HepG2 (cell line): ENCODE measurements around the gene TPI1. TPM values are rescaled to one million over a fixed set of nuclear protein-coding genes. Genes with fewer than 3 reads are reported as not detected.
A peak's percentile ranks its signal among the peaks of the same experiment; 100 is the strongest.

Experiments used
- DR1 ChIP-seq: sonication (generic); formaldehyde crosslinking; IDR thresholded peaks from 2 replicates; pipeline ENCODE4 v1.8.0; 2021; ENCODE audit warnings: mild to moderate bottlenecking, missing genetic modification reagents, inconsistent platforms
- ERF ChIP-seq: IDR thresholded peaks from 2 replicates; pipeline ENCODE4 v1.6.1; 2018; ENCODE audit warnings: missing biosample characterization, missing genetic modification reagents
- HDAC6 ChIP-seq: fragments of 200-600 bp; sonication (generic); IDR thresholded peaks from 2 replicates; pipeline ENCODE4 v1.7.0; 2017; ENCODE audit warnings: mild to moderate bottlenecking, antibody characterized with exemption, low read length, low read depth
- HNRNPUL1 ChIP-seq: fragments of 200-400 bp; formaldehyde crosslinking; IDR thresholded peaks from 2 replicates; pipeline ENCODE4 v1.6.1; 2017; ENCODE audit warnings: low read depth, mild to moderate bottlenecking, low read length, moderate library complexity
- HOXA7 ChIP-seq: sonication (generic); formaldehyde crosslinking; IDR thresholded peaks from 2 replicates; pipeline ENCODE4 v1.8.1; 2022; ENCODE audit warnings: mild to moderate bottlenecking, missing genetic modification reagents, moderate library complexity
- KLF12 ChIP-seq: sonication (generic); formaldehyde crosslinking; IDR thresholded peaks from 2 replicates; pipeline ENCODE4 v1.4.0; 2020; ENCODE audit warnings: missing genetic modification reagents, borderline replicate concordance
- KLF9 ChIP-seq: IDR thresholded peaks from 2 replicates; pipeline ENCODE4 v1.6.1; 2016; ENCODE audit warnings: low read depth
- MBD4 ChIP-seq: IDR thresholded peaks from 2 replicates; pipeline ENCODE4 v1.6.1; 2012; ENCODE audit warnings: low read length, inconsistent platforms, borderline replicate concordance
- NR2F1 ChIP-seq, 2 experiments: fragments of 450-650 bp in 1 of 2; formaldehyde crosslinking in 1 of 2; IDR thresholded peaks; 2 replicates each; pipeline versions ENCODE4 v1.5.0 to v1.6.1; 2016 to 2020; ENCODE audit warnings: mild to moderate bottlenecking in 1 of 2, missing compliant biosample characterization in 1 of 2, missing genetic modification reagents in 1 of 2, moderate library complexity in 1 of 2
- SPEN ChIP-seq: sonication (generic); formaldehyde crosslinking; IDR thresholded peaks from 2 replicates; pipeline ENCODE4 v1.5.1; 2020; ENCODE audit warnings: low read depth, mild to moderate bottlenecking, missing genetic modification reagents
- TGIF2 ChIP-seq: IDR thresholded peaks from 2 replicates; pipeline ENCODE4 v1.6.1; 2016; ENCODE audit warnings: control low read depth, missing compliant biosample characterization
- ZC3H4 ChIP-seq: sonication (generic); formaldehyde crosslinking; IDR thresholded peaks from 2 replicates; pipeline ENCODE4 v1.4.0; 2020; ENCODE audit warnings: missing genetic modification reagents, borderline replicate concordance
- ZNF124 ChIP-seq: sonication (generic); formaldehyde crosslinking; IDR thresholded peaks from 2 replicates; pipeline ENCODE4 v1.4.0; 2020; ENCODE audit warnings: missing genetic modification reagents
- ZNF619 ChIP-seq: sonication (generic); formaldehyde crosslinking; IDR thresholded peaks from 2 replicates; pipeline ENCODE4 v1.4.0; 2020; ENCODE audit warnings: mild to moderate bottlenecking, missing genetic modification reagents
- polyA plus RNA-seq, 8 experiments: library from polyadenylated mRNA; depleted of rRNA in 3 of 8; stranded (reverse) in 7 of 8; unstranded in 1 of 8; fragments of >200 nt; fragmentation: Illumina TruSeq in 4 of 8; extraction: Trizol in 4 of 8; gene quantifications; 2 replicates each; pipeline versions ENCODE4 v1.2.1 to v1.2.3, GENCODE V29; 2011 to 2016; ENCODE audit warnings: low read depth in 4 of 8, missing spikeins in 1 of 8, mixed read lengths in 1 of 8; ENCODE audit not compliant: insufficient read depth in 1 of 8
- total RNA-seq, 5 experiments: library from RNA; depleted of rRNA; stranded (reverse); fragments of >200 nt; fragmentation: Illumina TruSeq; extraction: Trizol; gene quantifications; 2 replicates each; pipeline ENCODE4 v1.2.3, GENCODE V29; 2016; ENCODE audit warnings: low read depth in 1 of 5
- TF ChIP-seq, protein P1 (sequence below): sonication (generic); formaldehyde crosslinking; IDR thresholded peaks from 2 replicates; pipeline ENCODE4 v1.8.0; 2022; ENCODE audit warnings: mild to moderate bottlenecking, missing genetic modification reagents, borderline replicate concordance
- TF ChIP-seq, protein P2 (sequence below): sonication (generic); formaldehyde crosslinking; conservative IDR thresholded peaks from 2 replicates; pipeline ENCODE4 v1.4.0; 2020; ENCODE audit warnings: missing genetic modification reagents
- TF ChIP-seq, protein P3 (sequence below): sonication (generic); formaldehyde crosslinking; IDR thresholded peaks from 2 replicates; pipeline ENCODE4 v1.4.0; 2020; ENCODE audit warnings: missing genetic modification reagents; ENCODE audit errors: not compliant biosample characterization
- TF ChIP-seq, protein P4 (sequence below): IDR thresholded peaks from 2 replicates; pipeline ENCODE4 v1.6.1; 2018; ENCODE audit warnings: missing genetic modification reagents
- TF ChIP-seq, protein P5 (sequence below): sonication (generic); formaldehyde crosslinking; IDR thresholded peaks from 2 replicates; pipeline ENCODE4 v1.5.0; 2020; ENCODE audit warnings: missing genetic modification reagents
- TF ChIP-seq, protein P6 (sequence below): fragments of 450-650 bp; IDR thresholded peaks from 2 replicates; pipeline ENCODE4 v1.6.1; 2017; ENCODE audit warnings: mild to moderate bottlenecking

TPI1 gene
- total and polyA plus RNA-seq, 2 of the 13 experiments (the other 11 are each of a cell fraction or from before 2014, with no cell fraction given): 945 to 2,535 TPM

DNA sequence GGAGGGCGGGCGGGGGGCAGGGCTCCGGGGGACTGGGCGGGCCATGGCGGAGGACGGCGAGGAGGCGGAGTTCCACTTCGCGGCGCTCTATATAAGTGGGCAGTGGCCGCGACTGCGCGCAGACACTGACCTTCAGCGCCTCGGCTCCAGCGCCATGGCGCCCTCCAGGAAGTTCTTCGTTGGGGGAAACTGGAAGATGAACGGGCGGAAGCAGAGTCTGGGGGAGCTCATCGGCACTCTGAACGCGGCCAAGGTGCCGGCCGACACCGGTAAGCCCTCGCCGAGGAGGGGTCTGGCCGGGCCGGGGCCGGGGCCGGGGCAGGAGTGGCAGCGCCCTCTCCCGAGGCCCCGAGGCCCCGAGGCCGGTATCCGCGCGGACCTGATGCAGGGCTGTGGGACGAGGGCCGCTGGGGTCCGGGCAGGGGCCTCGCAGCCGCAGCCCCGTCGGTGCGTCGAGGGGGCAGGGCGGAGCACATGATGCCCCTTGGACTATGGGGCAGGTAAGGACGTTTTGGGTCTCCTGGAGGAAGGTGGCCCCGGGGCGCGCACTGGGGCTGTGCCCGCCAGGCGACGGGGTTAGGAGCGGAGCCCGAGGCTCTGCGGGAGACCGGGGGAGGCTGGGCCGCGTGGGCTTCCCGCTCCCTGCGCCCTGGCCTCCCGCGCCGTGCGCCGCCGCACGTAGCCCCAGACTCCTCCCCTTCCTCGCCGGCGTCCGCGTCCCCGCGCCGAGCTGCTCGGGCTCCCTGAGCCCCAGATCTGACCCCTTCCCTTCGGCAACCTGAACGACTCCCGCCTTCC lies at the start of gene TPI1 (continued):
- TF ChIP-seq DR1 (peak; percentile 91), ZNF124 (no peak), ZNF619 (no peak), KLF12 (no peak), HOXA7 (CRISPR knock-in tag) (no peak), KLF9 (peak; percentile 48; the same call in 1 of the 2 replicates), HNRNPUL1 (no peak), NR2F1 (CRISPR knock-in tag; IDR thresholded peaks at IDR 0.05) (no peak), ERF (CRISPR knock-in tag) (peak; percentile 50; the same call in 1 of the 2 replicates), HDAC6 (0 out of 2 replicates have a peak, but pooled peaks have one; percentile 60), ZC3H4 (CRISPR knock-in tag) (no peak), MBD4 (no peak), SPEN (CRISPR knock-in tag) (no peak; the same call in 1 of the 2 replicates), TGIF2 (no peak)
- TF ChIP-seq, protein P1, sequence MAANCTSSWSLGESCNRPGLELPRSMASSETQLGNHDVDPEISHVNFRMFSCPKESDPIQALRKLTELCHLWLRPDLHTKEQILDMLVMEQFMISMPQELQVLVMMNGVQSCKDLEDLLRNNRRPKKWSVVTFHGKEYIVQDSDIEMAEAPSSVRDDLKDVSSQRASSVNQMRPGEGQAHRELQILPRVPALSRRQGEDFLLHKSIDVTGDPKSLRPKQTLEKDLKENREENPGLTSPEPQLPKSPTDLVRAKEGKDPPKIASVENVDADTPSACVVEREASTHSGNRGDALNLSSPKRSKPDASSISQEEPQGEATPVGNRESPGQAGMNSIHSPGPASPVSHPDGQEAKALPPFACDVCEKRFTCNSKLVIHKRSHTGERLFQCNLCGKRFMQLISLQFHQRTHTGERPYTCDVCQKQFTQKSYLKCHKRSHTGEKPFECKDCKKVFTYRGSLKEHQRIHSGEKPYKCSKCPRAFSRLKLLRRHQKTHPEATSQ (CRISPR knock-in tag): no peak
- TF ChIP-seq, protein P2, sequence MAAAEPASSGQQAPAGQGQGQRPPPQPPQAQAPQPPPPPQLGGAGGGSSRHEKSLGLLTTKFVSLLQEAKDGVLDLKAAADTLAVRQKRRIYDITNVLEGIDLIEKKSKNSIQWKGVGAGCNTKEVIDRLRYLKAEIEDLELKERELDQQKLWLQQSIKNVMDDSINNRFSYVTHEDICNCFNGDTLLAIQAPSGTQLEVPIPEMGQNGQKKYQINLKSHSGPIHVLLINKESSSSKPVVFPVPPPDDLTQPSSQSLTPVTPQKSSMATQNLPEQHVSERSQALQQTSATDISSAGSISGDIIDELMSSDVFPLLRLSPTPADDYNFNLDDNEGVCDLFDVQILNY: peak; percentile 55; the same call in 1 of the 2 replicates
- TF ChIP-seq, protein P3, sequence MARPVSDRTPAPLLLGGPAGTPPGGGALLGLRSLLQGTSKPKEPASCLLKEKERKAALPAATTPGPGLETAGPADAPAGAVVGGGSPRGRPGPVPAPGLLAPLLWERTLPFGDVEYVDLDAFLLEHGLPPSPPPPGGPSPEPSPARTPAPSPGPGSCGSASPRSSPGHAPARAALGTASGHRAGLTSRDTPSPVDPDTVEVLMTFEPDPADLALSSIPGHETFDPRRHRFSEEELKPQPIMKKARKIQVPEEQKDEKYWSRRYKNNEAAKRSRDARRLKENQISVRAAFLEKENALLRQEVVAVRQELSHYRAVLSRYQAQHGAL: no peak
- TF ChIP-seq, protein P4, sequence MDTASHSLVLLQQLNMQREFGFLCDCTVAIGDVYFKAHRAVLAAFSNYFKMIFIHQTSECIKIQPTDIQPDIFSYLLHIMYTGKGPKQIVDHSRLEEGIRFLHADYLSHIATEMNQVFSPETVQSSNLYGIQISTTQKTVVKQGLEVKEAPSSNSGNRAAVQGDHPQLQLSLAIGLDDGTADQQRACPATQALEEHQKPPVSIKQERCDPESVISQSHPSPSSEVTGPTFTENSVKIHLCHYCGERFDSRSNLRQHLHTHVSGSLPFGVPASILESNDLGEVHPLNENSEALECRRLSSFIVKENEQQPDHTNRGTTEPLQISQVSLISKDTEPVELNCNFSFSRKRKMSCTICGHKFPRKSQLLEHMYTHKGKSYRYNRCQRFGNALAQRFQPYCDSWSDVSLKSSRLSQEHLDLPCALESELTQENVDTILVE (CRISPR knock-in tag): no peak
- TF ChIP-seq, protein P5, sequence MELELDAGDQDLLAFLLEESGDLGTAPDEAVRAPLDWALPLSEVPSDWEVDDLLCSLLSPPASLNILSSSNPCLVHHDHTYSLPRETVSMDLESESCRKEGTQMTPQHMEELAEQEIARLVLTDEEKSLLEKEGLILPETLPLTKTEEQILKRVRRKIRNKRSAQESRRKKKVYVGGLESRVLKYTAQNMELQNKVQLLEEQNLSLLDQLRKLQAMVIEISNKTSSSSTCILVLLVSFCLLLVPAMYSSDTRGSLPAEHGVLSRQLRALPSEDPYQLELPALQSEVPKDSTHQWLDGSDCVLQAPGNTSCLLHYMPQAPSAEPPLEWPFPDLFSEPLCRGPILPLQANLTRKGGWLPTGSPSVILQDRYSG (CRISPR knock-in tag): no peak
- TF ChIP-seq, protein P6, sequence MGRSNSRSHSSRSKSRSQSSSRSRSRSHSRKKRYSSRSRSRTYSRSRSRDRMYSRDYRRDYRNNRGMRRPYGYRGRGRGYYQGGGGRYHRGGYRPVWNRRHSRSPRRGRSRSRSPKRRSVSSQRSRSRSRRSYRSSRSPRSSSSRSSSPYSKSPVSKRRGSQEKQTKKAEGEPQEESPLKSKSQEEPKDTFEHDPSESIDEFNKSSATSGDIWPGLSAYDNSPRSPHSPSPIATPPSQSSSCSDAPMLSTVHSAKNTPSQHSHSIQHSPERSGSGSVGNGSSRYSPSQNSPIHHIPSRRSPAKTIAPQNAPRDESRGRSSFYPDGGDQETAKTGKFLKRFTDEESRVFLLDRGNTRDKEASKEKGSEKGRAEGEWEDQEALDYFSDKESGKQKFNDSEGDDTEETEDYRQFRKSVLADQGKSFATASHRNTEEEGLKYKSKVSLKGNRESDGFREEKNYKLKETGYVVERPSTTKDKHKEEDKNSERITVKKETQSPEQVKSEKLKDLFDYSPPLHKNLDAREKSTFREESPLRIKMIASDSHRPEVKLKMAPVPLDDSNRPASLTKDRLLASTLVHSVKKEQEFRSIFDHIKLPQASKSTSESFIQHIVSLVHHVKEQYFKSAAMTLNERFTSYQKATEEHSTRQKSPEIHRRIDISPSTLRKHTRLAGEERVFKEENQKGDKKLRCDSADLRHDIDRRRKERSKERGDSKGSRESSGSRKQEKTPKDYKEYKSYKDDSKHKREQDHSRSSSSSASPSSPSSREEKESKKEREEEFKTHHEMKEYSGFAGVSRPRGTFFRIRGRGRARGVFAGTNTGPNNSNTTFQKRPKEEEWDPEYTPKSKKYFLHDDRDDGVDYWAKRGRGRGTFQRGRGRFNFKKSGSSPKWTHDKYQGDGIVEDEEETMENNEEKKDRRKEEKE: no peak
